ENCODE results near the gene ZNF33B.
A peak's percentile ranks its signal among the peaks of the same experiment; 100 is the strongest.
"Not testable (repeated sequence)": the region's sequence is repeated elsewhere in the genome, so short reads cannot be mapped to it uniquely, and the experiment has no call there.

The ZNF33B gene

DNA sequence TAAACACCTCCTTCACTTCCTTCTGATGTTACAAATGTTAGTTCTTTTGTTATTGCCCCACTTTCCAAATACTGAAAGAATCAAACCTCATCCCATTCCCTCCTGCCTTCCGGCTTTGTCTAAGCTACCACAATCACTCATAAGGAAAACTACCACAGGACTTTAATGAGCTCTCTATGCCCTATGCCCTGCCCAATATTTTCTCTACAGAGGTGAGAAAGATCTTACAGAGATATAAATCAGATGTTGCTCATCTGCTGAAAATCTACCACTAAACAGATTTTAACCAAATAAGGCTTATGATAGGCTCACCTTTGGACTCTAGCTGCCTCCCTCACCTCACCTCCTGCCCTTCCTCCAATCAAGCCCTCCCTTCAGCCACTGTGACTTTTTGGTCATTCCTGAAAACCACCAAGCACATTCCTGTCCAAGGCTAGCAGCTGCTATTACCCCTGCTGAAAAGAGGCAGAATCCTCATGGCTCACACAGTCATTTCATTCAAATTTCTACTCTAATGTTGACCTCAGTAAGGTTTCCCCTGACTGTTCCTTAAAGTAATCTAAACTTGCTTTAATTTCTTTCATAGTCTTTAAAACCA, 7.7 kb downstream of the ZNF33B start:
- DNase-seq = no peak
- in situ Hi-C loops (cut with HindIII; ENCODE audit: low pct_ligation_motif_present, low pct_unique_long_range_greater_than_20kb, low sequenced_read_pairs) = no loop called here

DNA sequence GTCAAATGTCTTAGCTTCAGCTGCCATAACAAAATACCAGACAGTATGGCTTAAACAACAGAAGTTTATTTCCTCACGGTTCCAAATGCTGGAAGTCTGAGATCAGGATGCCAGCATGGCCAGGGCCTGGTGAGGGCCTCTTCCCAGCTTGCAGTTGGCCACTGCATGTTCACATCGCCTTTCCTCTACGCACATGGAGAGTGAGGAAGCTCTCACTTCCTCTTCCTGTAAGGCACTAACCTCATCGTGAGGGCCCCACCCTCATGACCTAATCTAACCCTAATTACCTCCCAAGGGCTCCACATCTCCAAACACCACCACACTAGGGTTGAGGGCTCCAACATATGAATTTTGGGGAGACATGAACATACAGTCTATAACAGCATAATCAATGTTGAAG, 14.4 kb downstream of the ZNF33B start:
- in situ Hi-C loops (cut with HindIII; ENCODE audit: low pct_ligation_motif_present, low pct_unique_long_range_greater_than_20kb, low sequenced_read_pairs) = loop anchor here (25.0 kb wide), 1 partner anchor 163 kb away; the partner anchor contains the start of gene BMS1
- DNase-seq = no peak

DNA sequence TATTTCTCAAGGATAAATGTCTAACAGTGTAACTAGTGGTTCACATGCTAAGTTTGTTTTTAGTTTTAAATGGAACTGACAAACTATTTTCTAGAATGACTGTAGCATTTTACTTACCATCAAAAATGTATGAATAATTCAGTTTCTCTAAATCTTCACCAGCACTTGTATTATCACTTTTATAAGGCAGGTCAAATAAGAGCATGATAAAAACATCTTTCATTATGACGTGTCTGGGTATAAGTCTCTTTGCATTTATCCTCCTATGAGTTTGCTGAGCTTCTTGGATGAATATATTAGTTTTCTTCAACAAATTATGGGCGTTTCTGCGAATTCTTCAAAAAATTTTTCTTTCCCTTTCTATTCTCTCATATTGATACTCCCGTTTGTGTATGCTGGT, 19.9 kb downstream of the ZNF33B start:
- no peak for DNase-seq
- in situ Hi-C loops (cut with HindIII; ENCODE audit: low pct_ligation_motif_present, low pct_unique_long_range_greater_than_20kb, low sequenced_read_pairs) = loop anchor here (25.0 kb wide), 1 partner anchor 169 kb away; the partner anchor contains the start of gene BMS1

DNA sequence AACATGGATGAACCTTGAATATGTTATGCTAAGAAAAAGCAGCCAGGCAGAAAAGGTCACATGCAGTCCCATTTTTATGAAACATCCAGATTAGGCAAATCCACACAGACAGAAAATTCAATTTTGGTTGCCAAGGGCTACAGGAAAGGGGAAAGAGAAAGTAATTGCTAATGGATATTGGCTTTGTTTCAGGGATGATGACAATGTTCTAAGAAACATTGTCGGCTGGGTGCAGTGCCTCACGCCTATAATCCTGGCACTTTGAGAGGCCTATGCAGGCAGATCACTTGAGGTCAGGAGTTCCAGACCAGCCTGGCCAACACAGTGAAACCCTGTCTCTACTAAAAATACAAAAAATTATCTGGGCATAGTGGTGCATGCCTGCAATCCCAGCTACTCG, 23.0 kb downstream of the ZNF33B start:
- no peak for DNase-seq
- in situ Hi-C loops (cut with HindIII; ENCODE audit: low pct_ligation_motif_present, low pct_unique_long_range_greater_than_20kb, low sequenced_read_pairs) = loop anchor here (25.0 kb wide), 1 partner anchor 172 kb away; the partner anchor contains the start of gene BMS1

DNA sequence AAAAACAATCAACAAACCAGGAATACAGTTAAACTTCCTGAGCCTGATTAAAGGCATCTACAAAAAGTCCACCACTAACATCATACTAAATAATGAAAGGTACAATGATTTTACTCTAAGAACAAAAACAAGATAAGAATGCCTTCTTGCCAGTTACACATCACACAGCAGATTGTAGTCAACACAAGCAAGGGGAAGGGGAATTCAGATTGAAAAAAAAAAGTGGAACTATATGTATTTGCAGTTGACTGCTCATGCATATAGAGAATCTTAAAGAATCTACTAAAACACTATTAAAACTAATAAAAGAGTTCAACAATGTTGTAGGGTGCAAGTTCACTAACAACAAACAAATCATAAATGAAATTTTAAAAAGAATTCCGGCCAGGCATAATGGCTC, 28.5 kb downstream of the ZNF33B start:
- DNase-seq = no peak
- in situ Hi-C loops (cut with HindIII; ENCODE audit: low pct_ligation_motif_present, low pct_unique_long_range_greater_than_20kb, low sequenced_read_pairs) = loop anchor here (25.0 kb wide), 1 partner anchor 177 kb away; the partner anchor contains the start of gene BMS1

DNA sequence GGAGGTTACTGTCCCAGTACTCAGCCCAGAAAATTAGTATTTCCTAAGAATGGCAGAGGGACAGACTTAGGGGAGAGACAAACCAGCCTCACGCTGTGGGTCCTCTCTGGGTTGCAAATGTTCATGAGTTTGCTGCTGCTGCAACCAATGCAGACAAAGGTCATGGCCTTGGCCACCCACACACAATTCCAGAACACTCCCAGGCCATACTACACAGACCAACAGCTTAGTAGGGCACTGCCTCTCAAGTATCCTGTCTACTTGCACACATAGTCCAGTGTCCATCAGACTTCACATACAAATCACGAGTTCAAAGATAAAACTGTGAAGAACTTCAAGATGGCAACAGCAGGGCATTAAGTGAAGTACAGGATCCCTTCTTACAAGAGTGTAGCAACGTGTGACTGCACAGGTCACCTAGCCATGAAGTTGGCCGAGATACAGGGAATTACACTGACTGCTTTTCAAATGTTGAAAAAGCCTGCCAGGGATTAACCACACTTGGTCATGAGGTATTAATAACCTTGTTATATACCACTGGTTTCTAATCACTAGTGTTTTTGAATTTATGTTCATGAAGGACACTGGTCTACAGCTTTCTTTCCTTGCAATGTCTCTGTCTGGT, 40.0 kb downstream of the ZNF33B start:
- no peak for DNase-seq
- in situ Hi-C loops (cut with HindIII; ENCODE audit: low pct_ligation_motif_present, low pct_unique_long_range_greater_than_20kb, low sequenced_read_pairs) = no loop called here

DNA sequence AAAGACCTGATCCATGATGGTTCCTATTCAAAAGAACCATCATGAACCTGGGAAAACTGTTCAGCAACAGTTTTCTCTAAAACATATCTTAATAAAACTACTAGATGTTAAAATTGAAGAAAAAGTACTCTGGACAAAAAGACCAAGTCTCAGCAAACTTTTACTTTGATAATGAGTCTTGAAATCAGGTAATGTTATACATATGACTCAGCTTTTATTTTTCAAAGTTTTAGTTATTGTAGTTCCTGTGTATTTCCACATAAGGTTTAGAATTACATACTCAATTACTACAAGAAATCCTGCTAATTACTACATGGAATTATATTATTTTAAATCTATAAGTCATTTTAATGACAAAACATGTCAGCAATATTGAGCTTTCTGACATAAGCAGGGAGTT, 42.2 kb downstream of the ZNF33B start:
- in situ Hi-C loops (cut with HindIII; ENCODE audit: low pct_ligation_motif_present, low pct_unique_long_range_greater_than_20kb, low sequenced_read_pairs) = no loop called here
- DNase-seq = no peak

DNA sequence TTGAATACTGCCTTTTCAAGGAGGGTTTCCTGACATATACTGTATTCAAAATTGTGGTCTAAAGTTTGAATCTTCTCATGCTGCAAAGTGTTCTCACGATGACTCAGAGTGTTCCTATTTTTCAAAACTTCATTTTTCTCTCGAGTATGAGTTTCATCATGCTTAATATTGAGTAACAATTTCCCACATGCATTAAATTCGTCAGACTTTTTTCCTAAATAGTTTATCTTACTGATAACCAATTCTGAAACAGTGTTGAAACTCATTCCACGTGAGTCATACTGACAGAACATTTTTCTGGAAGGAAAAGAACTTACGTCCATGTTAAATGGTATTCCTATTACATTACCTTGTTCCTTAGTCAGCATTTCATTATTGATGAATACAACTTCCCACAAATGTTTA, 44.1 kb downstream of the ZNF33B start:
- no peak for DNase-seq
- in situ Hi-C loops (cut with HindIII; ENCODE audit: low pct_ligation_motif_present, low pct_unique_long_range_greater_than_20kb, low sequenced_read_pairs) = no loop called here

DNA sequence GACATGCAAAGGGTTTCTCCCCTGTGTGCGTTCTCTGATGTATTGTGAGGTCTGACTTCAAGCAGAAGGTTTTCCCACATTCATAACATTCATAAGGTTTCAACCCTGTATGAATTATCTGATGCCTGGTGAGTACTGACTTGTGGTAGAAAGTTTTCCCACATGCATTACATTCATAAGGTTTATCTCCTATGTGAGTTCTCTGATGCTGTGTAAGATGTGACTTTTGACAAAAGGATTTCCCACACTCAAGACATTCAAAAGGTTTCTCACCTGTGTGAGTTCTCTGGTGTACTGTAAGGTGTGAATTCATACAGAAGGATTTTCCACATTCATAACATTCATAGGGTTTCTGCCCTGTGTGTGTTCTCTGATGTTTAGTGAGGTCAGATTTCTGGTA, 45.1 kb downstream of the ZNF33B start:
- DNase-seq = no peak
- in situ Hi-C loops (cut with HindIII; ENCODE audit: low pct_ligation_motif_present, low pct_unique_long_range_greater_than_20kb, low sequenced_read_pairs) = no loop called here

DNA sequence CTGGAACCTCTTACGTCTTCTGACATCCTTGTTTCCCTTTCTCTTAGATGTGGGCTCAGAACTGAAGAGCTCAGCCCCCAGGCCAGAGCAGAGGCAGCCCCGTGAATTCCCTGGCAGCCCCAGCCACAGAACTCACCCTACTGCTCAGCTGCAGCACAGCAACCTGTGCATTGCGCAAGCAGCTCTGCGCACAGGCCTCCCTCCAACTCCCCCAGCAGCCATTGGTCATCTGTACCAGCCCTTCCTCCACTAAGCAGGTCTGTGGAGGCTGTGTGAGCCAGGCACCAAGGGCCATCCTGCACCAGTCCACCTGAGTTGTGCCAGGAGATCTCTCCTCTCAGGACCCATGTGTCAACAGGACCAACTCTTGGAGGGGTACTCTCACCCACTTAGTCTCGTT, 54.5 kb downstream of the ZNF33B start:
- DNase-seq = no peak
- in situ Hi-C loops (cut with HindIII; ENCODE audit: low pct_ligation_motif_present, low pct_unique_long_range_greater_than_20kb, low sequenced_read_pairs) = no loop called here

DNA sequence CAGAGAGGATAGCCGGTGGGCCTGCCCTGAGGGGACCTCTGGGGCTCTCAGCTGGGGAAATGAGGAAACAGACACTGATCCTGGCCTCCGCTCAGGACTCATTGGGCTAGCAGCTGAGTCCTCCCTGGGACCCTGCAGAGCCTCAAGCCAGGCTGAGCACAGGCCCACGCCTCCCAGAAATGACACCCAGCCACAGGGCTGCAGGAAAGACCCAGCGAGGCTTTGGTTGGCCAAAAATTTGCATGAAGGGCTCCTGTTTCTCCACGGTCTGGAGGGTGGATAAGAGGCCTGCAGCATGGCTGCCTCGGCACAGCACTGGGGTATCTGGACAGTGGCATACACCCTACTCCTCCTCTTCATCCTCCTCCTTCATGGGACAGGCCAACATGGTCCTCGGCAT, 60.4 kb downstream of the ZNF33B start:
- no peak for DNase-seq
- in situ Hi-C loops (cut with HindIII; ENCODE audit: low pct_ligation_motif_present, low pct_unique_long_range_greater_than_20kb, low sequenced_read_pairs) = no loop called here

DNA sequence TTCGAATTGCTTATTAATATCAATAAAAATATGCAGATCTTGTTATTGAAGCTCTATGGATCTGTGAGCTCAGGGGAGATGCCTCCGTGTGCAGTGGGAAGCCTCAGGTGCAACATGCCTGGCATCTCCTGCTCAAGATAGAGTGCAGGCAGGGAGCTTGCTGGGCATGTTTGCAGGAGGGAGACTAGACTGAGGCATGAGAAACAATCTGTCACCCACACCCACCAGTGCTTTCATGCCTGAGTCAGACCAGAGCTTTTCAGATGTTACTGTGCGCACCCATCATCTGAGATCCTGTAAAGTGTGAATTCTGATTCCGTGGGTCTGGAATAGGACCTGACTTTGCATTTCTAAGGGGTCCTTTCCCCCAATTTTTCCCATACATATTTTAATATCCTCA, 62.0 kb downstream of the ZNF33B start:
- in situ Hi-C loops (cut with HindIII; ENCODE audit: low pct_ligation_motif_present, low pct_unique_long_range_greater_than_20kb, low sequenced_read_pairs) = no loop called here

DNA sequence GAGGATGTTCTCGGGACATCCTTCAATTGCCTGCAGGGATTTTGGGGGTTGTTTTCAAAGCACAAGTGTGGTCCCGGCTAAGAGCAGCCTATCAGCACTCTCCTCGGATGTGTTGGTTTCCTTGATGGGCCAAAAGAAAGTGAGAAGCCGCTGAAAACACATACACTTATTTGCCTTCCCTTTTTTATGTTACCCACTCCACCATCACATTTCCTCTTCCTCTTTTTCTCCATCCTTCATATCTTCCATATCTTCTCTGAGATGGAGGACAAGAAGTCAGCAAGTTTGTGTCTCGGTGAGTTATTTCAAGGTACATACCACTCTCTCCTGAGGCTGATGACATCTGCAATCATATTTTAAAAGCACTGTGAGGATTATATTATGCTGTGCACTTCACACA, 64.0 kb downstream of the ZNF33B start:
- in situ Hi-C loops (cut with HindIII; ENCODE audit: low pct_ligation_motif_present, low pct_unique_long_range_greater_than_20kb, low sequenced_read_pairs) = no loop called here
- no peak for DNase-seq

More for the DNA sequence above, 62.0 kb downstream of the ZNF33B start:
- DNase-seq = no peak

DNA sequence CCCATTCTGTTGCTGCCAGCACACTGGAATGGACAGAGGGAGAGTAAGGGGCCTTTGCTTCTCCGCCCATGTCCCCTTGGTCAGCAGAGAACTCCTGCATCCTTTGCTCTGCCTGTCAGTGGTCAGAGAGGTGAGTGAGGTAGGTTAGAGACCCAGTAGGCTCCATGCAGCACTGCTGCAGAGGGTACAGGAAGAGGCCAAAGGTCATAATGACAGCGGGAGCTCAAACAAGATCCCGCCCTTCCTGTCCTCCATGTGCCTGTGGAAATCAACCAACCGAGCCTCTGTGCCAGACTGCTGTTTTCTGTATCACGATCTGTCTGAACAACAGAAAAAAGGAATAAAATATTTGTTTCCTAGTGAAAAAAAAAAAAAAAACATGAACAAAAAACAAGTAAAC, 81.4 kb downstream of the ZNF33B start:
- DNase-seq = no peak
- in situ Hi-C loops (cut with HindIII; ENCODE audit: low pct_ligation_motif_present, low pct_unique_long_range_greater_than_20kb, low sequenced_read_pairs) = no loop called here

DNA sequence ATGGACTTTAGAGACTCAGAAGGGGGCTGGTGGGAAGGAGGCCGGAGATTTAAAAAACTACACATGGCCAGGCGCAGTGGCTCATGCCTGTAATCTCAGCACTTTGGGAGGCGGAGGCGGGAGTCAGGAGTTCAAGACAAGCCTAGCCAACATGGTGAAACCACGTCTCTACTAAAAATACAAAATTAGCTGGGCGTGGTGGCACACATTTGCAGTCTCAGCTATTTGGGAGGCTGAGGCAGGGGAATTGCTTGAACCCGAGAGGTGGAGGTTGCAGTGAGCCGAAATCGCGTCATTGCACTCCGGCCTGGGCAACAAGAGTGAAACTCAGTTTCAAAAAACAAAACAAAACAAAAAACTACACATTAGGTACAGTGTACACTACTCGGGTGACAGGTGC, 84.8 kb downstream of the ZNF33B start:
- DNase-seq; in situ Hi-C loops (cut with HindIII; ENCODE audit: low pct_ligation_motif_present, low pct_unique_long_range_greater_than_20kb, low sequenced_read_pairs): not testable (repeated sequence)

DNA sequence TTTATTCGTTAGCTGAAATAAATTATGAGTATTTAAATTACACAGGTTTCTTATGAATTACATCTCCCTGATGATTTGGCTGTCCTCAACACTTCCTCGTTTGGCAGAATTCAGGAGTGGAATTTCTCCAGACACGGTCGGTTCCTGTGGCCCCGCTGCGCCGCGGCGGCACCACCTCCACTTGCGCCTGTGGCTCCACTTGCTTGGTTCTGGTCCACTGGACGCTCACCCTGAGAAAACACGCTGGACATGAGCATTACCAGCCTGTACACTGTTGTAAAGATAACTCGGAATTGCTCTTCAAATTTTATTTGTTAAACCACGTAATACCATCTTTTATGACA, 85.3 kb downstream of the ZNF33B start:
- in situ Hi-C loops (cut with HindIII; ENCODE audit: low pct_ligation_motif_present, low pct_unique_long_range_greater_than_20kb, low sequenced_read_pairs) = no loop called here
- no peak for DNase-seq

DNA sequence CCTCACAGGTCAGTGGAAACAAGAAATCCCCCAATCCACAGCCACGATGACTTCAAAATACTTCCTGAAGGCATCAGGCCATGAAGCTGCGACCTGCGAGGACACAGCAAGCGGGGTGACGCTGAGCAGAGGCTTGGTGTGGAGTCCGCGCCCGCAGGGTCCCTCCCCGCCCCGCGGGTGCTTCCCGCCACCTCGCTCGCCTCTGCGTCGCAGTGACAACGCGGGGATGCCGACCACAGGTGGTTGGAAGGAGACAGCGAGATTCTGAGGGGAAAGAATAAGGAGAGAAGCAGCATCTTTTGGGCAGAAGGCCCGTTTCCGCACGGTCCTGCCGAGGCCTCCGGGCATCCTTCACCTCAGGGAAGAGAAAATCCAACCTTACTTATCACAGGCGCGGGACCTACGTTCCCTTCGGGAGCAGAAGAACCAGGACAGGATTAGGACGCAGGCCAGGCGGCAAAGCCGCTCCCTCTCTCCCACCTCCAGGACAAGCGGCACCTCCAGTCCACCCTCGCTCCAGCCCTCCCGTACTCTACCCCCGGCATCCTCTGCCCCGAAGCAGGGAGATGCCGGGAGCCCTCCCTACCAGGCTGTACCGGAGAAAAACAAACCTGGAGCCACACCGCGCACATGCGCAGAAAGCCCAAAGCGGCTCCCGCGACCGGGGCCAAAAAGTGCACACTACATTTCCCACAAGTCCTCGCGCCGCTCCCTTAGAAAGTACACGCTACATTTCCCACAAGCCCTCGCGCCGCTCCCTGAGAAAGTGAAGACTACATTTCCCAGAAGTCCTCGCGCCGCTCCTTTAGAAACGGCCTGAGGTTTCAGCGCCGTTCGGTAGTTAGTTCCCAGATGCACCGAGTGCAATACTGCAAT, 85.9 kb downstream of the ZNF33B start:
- DNase-seq = peak; percentile 99

DNA sequence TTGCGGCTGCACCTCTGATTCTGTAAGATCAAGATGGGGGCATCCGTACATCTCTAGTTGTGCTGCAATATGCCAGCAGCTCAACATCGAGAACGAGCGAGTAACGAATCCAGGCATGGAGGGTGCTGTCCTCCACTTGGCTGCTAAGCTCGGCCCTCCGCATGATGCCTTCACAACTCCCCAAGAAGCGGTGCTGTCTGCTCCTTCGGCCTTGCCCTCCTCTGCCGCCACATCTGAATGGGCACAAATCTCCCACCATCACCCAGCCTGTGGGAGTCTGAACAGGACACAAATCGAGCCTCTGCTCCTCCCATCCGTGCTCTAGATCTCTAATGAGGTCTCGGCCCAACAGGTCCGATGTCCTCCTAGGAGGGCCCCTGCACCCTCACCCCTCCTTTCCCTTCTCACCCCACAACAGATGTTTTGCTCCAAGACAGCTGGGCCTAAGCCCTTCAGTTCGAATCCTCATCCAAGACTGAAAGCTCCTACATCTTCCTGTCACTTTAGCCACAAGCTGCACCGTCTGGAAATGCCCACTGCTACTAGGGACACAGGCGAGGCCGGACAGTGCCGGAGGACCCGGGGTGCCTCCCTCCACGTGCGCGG, 86.7 kb downstream of the ZNF33B start:
- DNase-seq = no peak
- in situ Hi-C loops (cut with HindIII; ENCODE audit: low pct_ligation_motif_present, low pct_unique_long_range_greater_than_20kb, low sequenced_read_pairs) = no loop called here

More for the DNA sequence above, 85.9 kb downstream of the ZNF33B start:
- in situ Hi-C loops (cut with HindIII; ENCODE audit: low pct_ligation_motif_present, low pct_unique_long_range_greater_than_20kb, low sequenced_read_pairs) = no loop called here

DNA sequence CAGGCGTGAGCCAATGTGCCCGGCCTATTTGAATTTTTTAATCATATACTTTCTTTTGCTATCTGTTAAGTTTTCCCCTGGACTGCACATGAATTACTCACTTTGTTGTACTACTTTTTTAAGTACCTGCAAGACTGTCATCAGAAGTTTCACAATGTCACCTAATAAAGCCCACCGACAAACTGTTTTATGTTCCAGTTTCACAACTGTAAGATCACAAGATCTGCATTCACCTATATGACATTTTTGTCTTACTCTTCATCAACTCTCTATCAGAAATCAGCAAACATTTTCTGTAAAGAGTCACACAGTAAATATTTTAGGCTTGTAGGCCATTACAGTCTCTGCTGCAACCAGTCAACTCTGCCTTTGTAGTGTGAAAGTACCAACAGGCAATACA, 88.5 kb downstream of the ZNF33B start:
- in situ Hi-C loops (cut with HindIII; ENCODE audit: low pct_ligation_motif_present, low pct_unique_long_range_greater_than_20kb, low sequenced_read_pairs) = no loop called here
- no peak for DNase-seq

All from ACHN (cell line).